GM19397 (cell line): ENCODE measurements around the gene MRPS18A.

Source experiments
- ATAC-seq: cut with Tn5 transposase; IDR thresholded peaks from one replicate; pipeline ENCODE4 v1.9.1; 2021; ENCODE audit warnings: mild to moderate bottlenecking, moderate library complexity; ENCODE audit not compliant: unreplicated experiment

Gene MRPS18A

DNA sequence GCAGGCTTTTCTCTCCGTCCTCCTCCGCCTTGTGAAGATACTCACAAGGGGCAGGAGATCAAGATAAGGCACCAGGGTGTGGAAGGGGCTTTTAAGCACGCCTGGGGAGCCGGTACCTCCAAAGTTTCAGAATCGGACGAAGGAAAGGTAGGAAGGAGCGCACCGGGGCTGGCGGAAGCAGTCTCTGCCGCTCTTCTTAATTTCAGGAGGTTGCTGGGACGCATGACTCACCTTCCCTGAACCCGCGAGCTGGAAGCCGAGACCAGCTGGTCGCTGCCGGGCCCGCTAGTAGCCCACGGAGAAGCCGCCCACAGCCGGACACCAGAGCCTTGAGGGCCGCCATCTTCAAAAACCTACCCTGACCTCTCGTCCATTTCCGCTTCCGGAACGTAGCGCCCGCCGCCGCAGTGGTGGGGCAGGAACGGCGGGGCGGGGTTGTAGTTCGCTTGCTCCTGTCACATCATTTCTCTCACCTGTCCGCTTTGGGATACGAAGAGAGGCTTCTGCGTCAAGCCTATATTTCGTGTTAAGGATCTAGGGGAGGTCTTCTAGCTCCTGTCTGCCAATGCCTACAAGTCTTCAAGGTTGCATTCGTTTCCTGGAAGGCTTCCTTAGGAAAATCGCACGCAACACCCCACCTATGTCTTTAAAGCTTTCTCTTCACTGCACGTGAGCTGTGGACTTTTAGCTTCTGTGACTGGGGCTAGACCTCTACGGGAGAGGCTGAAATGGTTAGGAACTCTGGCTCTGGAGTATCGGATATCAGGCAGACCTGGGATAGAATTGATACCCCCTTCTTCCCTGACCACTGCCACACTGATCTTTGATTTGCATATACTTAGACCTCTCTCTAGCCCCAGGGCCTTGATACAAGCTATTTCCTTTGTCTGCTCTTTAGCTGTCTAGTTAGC is at the start of gene MRPS18A:
Gene MRPS18A, minus strand, starts transcription at position 355 of the 911 bp plus-strand sequence. Its CDS starts 12 bp downstream, at position 343.
- peak; percentile 91 for ATAC-seq

DNA sequence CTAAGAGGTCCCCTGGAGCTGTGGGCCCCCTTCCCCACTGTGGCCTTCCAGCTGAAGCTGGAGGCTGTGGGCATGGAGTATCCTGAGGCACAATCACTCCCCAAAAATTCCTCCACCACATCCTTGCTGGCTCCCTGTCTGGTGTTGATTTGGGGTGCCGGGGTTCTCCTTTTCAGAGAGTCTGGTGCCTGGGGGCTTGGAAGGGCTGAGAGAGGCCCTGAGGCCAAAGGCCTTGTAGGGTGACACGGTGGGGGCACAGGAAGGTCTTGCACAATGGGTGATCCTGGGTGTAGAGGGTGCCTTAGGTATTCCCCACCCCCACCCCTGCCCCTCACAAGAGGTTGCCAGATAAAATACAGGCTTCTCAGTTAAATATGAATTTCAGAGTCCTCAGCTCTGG is 49.3 kb upstream of the MRPS18A start:
- ATAC-seq: no peak

DNA sequence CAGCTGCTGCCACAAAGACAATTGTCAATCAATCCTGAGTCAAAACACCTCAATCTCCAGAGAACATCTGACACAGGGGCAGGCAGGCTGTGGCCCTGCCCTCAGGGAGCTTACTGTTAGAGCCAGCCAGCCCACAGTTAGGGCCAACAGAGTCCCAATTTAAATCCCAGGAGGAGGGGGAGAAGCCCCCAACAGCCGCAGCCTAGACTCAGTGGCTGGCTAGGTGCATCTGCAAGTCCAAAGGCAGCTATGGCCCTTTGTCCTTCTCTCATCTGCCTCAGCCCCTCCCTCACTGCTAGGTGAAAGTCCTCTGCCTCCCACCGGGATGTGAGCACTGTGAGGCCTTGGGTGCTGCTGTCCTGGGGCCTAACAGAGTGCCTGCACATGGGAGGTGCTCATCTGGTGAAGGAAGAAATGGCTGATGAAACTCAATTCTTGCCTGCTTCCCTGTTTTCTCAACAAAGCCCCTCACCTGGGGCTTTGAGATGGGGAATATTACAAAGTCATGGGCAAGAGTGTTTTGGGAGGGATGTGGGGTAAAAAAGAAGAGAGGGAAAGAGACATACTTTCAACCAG is 48.7 kb upstream of the MRPS18A start:
- no peak for ATAC-seq

DNA sequence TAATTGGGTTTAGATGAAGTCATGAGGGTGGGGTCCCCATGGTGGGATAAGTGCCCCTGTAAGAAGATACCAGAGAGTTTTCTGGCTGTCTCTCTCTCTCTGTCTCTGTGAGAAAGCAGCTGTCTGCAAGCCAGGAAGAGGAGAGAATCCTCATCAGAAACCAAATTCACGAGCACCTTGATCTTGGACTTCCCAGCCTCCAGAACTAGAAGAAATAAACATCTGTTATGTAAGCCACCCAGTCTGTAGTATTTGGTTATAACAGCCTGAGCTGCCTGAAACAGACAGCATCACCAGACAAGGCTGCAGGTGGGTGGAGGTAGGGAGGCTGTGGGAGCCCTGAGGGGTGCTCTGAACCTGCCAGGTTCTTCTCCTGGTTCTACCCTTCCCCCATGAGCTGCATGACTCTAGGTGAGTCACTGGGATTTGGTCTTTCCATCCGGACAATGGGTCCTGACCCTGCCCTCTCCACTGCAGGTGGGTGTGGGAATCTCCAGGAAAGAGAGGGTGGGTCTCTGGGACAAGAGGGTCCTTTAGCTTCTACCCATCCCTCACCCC is 48.1 kb upstream of the MRPS18A start:
- ATAC-seq: no peak

DNA sequence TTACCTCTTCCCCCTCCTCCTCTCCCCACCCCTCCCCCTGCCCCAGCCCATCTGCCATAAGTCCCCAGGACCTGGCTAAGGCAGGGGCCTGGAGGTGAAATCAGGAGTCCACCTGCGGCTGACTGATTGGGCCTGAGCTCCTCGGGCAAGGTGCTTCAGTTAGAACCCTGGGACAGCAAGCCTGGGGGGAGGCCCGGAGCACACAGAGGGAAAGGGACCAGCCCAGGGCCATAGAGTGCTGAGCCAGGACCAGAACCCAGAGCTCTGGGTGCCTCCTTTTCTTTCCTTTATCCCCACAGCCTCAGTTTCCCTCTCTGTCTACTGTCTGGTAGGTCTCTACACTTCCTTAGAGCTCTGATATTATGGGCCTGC is 46.7 kb upstream of the MRPS18A start:
- ATAC-seq: peak; percentile 18

DNA sequence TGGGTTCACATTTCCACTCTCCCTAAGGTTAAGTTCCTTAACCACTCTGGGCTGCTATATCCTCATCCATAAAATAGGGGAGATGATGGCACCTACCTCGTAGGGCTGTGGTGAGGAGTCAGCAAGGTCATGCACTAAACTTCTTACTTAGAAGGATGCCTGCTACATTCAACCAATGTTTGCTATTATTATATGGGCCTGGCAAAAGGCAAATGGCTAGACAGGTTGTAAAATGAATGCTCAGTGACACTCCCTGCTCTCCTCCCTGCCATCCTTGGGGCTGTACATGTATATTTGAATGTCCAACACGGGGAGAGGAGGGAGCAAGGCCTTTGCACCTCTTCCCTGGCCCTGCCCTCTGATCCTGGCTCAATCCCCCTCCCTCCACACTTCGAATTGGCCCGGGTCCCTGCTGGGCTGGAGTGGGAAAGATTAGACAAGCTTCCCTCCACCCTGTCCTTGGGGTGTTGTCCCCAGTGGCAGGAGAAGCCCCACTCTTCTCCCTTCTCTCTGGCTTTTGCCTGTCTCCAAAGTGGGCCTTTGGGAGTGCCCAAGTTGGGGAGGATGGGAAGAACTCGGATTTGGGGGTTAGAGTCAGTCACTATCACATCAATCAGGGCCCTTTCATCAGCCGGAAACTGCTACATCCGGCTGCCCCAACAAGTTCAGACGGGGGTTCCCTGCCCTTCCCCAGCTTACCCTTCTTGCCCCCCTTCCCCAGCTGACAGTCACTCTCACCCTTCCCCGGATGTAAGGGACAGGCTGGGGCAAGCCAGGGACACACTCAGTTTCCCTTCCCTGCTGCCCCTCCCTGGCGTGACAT is 46.1 kb upstream of the MRPS18A start:
- ATAC-seq: peak; percentile 68

DNA sequence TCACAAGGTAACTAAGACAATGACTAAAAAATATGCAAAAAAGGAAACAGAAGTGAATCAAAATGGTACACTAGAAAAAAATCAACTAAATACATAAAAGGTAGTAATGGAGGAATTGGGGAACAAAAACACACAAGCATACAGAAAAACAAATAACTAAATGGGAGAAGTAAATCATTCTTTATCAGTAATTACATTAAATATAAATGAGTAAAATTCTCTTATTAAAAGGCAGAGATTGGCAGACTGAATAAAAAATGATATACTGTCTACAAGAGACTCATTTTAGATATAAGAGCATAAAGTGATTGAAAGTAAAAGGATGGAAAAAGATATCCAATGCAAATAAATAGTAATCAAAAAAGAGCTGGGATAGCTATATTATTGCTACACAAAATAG is 43.0 kb upstream of the MRPS18A start:
- no peak for ATAC-seq

DNA sequence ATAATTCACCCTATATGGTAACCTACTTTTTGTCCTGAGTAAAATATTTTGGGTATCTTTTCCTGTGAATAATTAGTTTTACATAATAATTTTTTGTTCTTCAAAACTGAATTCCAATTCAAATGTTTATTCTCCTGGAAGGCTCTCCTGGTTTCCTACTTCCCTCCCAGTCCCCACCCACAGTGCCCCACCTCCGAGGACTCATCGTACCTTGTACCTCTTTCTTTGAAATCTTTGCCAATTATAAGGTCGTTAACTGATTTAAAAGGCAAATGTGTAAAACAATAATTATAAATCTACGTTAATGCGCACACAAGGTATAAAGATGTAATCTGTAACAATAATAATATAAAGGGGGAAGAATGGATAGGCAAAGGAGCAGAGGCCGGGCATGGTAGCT is 41.9 kb upstream of the MRPS18A start:
- no peak for ATAC-seq

DNA sequence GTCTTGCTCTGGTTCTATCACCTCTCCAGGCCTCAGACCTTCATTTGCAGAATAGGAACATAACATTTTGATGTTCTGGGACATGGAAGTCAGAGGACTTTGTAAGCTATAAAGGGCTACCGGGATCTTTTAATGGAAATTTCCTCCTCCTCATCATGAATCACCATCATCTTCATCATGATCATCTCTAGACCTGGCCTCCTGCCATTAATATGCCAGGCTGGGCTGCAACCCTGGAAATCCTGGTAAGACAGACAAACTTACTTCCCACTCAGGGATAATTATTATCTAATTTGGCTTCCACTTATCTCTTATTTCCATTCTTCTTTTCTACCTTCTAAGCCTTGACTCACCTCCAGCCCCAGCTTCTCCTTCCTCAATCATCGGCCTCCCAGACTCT is 41.0 kb upstream of the MRPS18A start:
- ATAC-seq: no peak

DNA sequence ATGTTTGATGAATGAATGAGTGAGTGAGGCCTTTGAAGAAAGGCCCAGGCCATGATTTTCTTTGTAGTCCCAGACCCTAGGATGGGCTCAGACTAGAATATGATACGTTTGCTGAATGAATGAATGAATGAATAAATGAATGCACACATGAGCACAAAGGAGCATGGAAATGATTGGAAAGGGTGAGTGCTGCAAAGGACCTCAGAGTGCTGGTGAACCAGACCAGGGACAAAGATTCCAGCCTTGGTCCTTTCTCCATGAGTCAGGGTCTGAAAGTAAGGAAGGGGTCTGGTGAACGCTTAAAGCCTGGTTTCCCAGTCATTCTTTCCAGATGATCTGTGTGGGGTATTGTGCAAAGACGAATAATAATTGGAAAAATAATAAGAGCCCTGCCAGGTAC is 40.0 kb upstream of the MRPS18A start:
- no peak for ATAC-seq

DNA sequence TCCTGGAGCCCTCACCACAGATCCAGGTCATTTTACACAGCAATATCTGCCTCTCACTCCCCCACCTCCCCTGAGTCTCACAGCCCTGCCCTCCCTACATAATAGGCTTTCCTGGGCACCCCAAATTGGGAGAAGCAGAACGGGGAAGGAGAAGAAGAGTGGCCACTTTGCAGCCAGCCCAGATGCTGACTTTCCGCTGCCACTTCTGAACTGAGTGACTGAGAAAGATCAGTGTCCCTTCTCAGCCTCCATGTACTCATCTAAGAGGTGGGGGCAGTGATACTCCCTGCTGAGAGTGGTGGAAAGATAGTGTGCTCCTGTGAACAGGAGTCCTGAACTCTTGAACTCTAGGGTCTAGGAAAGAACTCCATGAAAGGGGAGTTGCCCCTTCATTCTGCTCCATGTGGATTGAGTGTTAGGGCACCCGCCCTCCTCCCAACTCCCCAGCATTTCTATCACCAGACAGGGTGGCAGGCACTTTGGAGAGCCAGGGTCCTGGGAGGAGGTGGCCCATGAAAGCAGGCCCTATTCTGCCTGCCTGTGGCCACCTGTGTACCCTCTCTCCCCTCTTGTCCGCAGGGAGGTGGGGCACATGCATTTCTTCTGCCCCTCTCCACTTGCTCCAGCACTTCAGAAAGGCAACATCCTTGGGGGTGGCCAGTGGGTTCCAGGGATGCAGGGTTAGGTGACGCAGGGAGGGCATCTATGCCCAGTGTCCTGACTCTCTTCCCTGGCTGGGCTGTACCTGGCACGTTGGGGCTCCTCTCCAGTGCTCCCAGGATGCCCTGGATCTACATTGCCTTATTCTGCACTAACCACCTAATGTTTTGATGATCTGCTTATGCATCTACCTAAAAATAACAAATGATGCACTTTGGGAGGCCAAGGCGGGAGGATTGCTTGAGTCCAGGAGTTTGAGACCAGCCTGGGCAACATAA is 38.3 kb upstream of the MRPS18A start:
- no peak for ATAC-seq

DNA sequence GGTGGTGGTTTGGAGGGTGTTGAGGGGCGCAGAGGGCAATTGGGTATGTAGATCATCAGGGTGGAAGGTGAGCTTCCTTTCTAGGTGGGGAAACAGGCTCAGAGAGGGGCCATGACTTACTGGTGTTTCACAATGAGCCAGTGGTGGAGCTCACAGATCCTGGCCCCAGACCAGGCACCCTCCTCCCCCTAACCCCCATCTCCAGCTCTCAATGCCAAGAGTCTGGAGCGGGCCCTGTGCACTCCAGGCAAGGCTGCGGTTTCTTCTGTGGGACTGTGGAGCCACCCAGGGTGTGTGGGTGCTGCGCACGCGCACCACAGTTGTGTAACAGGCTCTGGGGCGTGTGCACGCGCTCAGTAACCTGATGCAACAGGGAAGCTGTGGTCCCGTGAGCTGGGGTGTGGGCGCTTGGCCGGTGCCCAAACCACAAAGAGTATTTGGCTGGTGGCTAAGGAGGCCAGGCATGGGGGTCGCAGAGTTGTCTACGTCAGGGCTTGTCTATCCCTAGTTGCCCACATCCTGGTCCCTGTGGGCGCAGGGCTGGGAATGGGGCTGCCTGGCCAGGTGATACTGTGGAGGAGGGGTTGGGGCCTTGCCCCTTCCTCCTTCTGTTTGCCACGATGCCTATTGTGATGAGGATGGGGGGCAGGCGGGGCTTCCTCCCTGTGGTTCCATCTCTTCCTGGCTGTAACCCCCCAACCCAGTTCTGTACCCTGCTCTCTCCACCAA is 37.5 kb upstream of the MRPS18A start:
- no peak for ATAC-seq

DNA sequence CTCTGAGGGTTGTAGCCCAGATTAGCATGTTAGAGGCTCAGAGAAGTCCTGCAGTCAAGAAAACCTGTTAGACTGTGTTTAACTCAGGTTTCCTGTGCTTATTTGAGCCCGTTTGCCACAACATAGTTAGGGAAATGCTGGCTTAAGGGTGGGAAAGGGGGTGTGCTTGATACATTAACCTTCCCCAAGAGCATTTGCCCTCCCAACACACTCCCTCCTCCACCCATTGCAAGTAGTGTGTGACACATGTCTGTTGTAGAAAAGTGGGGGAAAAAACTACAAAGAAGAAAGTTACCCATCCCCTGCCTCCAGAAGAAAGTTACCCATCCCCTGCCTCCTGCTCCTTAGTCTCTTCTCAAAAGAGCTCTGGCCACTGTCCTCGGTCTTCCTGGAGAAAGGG is 36.8 kb upstream of the MRPS18A start:
- ATAC-seq: no peak

DNA sequence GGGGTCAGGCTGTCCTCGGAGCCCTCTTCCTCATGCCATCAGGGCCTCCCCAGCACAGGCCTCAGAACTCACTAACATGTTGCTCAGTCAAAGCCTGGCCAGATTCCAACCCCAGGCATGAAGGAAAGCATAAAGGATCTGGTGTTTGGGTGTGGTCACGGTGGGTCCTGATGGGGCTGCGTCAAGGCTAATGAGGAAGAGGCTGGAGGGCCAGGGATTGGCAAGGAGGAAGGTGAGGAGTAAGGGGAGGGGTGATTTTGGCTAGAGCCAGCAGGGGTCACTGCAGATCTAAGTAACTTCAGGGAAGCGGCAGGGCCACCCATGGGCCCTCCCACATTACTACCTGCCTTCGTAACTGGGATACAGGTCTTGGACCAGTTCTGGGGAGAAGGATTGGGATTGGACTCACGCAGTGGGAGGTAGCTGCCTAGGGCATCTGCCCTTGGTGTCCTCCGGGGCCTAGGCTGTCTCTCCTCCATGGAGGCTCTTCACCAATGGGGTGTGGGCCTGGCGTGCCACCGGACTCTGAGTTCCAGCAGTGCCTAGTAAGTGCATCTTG is 36.2 kb upstream of the MRPS18A start:
- peak; percentile 51 for ATAC-seq

DNA sequence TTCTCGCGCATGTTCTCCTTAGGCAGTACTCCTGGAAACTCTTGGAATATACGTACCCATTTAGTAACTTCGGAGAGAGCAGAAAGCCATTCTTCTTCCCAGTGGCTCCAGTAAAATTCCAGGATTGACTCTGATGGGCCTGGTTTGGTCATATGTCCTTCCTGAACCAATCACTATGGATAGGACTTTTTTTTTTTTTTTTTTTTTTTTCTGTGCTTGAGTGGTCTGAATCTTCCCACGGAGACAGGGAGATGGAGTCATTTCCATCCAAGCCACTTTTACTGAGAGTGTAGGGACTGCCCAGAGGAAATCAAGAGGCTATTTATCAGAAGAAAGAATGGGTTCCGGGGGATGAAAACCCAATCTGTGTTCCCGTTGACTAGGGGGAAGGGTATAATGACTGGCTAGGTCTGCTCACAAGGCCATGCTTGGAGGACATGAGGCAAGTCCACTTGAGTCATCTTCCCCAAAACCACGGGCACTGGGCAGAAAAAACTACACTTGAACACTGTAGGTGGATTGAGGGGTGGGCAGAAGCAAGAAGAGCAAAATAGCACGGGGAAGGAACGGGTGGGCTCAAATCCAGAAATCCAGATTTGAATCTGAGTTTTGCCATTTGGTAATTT is 35.4 kb upstream of the MRPS18A start:
- ATAC-seq: no peak

DNA sequence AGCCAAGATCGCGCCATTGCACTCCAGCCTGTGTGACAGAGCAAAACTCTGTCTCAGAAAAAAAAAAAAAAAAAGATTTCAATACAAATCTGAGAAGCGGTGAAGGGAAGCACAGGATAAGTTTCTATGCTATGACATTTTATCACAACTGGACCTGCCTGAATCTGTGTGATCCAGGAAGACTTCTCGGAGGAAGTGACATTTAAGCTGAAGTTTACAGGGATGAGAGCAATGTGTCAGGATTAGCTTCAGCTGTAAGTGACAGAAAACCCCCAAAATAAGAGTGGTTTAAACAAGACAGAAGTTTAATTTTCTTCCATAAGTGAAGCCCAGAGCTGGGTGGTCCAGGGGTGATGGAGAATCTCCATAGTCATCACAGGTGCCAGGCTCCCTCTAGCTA is 33.4 kb upstream of the MRPS18A start:
- ATAC-seq: no peak

DNA sequence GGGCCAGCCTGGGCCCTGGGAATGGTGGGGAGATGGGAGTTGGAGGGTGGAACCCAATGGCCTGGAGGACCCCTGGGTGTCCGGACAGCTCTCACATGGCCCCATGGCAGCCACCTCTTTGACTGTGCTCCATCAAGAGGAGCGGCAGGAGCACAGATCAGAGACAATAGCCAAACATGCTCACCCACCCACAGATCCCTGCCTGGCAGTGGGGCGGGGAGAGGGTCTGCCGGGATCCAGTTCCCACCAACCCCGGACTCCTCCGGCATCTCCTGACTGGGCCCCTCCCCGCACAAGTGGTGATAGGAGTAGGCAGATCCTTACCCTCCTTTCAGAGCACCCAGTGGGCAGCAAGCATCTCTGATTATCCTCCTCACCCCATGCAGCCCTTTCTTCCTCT is 31.9 kb upstream of the MRPS18A start:
- ATAC-seq: no peak

DNA sequence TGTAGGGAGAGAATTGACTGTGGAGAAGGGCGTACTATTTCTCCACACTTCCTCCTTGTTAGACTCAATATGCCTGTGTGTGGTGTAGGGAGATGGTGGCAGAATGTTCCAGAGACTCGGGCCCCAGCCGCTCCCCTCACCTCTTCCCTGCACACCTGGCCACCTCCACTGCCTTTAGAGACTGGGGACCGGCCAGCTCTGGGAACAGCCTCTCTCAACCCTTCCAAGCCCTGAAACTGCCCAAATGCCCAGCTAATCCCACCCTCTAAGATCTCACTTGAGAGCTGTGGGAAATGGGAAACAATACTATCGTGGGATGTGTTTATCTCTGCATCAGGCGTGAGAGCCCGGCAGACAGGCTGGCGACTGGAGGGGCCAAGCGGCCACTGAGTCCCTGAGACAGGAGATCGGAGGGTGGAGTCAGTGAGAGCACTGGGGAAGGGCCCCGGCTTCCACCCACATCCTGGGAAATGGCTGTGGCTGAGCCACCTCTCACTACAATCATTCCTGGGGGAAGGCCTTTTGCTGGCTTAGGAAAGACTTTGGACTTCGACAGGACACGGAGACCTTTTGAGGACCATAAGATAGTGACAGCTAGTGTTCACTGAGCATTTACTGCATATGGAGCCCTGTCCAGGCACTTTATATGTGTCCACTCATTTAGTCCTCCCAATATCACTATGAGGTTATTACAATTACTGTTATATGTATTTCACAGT is 31.0 kb upstream of the MRPS18A start:
- ATAC-seq: no peak
